AG04450 (cell line): ENCODE measurements around the gene EPHX1. TPM values are rescaled to one million over a fixed set of nuclear protein-coding genes. Genes with fewer than 3 reads are reported as not detected.
"Not testable (repeated sequence)": the region's sequence is repeated elsewhere in the genome, so short reads cannot be mapped to it uniquely, and the experiment has no call there.

Experiments
- CTCF ChIA-PET: fragments of 300-600, 350-600 bp; formaldehyde crosslinking; extraction: SDS; loops from one replicate; lab custom pipeline; 2022; ENCODE audit warnings: antibody characterized with exemption, inconsistent platforms; lab: Charles Lee
- POLR2A ChIA-PET: fragments of 350-600 bp; formaldehyde crosslinking; extraction: SDS; loops from one replicate; lab custom pipeline; 2021; ENCODE audit warnings: antibody characterized with exemption, inconsistent platforms; lab: Yijun Ruan, JAX
- DNase-seq: peaks from one replicate; pipeline ENCODE4 v3.0.0-alpha.2; 2011; ENCODE audit warnings: low read depth, low spot score
- H3K27ac ChIP-seq: one replicate; pipeline ENCODE4 v1.5.1; 2012; ENCODE audit warnings: low read depth, low read length, control low read depth
- H3K27me3 ChIP-seq: one replicate; pipeline ENCODE4 v1.6.0; 2012; ENCODE audit warnings: low read length; ENCODE audit not compliant: control insufficient read depth, insufficient read depth
- H3K4me3 ChIP-seq: 2 replicates; pipeline ENCODE4 v1.5.1; 2011; ENCODE audit warnings: mild to moderate bottlenecking, low read depth, low read length, control low read depth
- H3K9me3 ChIP-seq: 2 replicates; pipeline ENCODE4 v1.5.1; 2012; ENCODE audit warnings: low read length; ENCODE audit not compliant: control insufficient read depth, insufficient read depth
- CTCF ChIP-seq: IDR thresholded peaks from 2 replicates; pipeline ENCODE4 v1.5.1; 2011; ENCODE audit warnings: low read depth, low read length, control low read depth, inconsistent platforms
- polyA plus RNA-seq: library from polyadenylated mRNA; depleted of rRNA; stranded (reverse); fragments of >200 nt; gene quantifications from 2 replicates; pipeline ENCODE4 v1.2.3, GENCODE V29; 2011

Gene EPHX1
- polyA plus RNA-seq, 1 experiment: 41.3 TPM

DNA sequence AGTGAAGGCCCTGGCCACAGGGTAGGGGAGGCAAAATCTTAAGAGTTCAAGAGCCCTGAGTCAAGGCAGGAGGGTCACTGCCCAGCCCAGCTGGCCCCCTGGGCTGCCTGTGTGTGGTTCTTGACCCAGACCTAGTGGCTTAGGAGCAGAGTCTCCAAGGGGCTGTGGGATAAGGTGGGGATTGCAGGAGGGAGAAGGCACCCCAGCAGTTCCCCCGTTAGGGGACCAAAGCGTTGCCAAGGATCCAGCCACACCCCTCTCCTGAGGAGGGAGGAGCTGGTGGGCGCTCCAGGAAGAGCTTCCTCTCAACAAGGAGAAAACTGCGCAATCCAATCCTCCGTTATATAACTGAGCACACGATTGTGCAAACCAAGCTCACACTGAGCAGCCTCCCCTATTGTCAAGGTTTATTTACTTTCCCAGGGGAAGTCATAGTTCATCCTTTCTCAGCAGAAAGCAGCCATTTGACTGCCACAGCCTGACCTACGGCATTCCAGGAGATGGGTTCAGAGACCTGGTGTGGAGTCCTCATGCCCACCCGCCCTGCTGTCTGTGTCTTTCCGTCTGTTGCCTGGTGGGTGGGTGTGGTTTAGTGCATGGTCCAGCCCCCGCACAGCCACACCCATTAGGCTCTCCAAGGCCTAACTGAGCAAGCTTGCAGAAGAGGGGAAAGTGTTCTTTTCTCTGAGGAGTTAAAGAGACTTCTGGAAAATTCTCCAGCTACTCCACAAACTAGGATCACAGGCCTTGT is 3.5 kb downstream of the EPHX1 start:
- POLR2A ChIA-PET: interaction anchor here (0.6 to 2.0 kb wide), 3 partner anchors 22 to 69 kb away, joined by 3 to 16 read pairs (median 3); partner anchors contain the start of genes SRP9 and TMEM63A
- DNase-seq: no peak
- H3K9me3 ChIP-seq: no peaks in the 10 kb centered on the region; the same call in 1 of the 2 replicates
- no peak overlapping the region for H3K4me3 ChIP-seq
- CTCF ChIA-PET: interaction anchor here (0.6 to 1.7 kb wide), 4 partner anchors 23 to 339 kb away, joined by 3 to 5 read pairs (median 3); partner anchors contain the start of gene SRP9
- H3K27ac ChIP-seq: peak overlapping the region; percentile 61
- TF ChIP-seq CTCF: no peak
- no peaks in the 10 kb centered on the region for H3K27me3 ChIP-seq

- Histone ChIP-seq H3K27ac (no peak overlapping the region), H3K9me3 (no peaks in the 10 kb centered on the region; the same call in 1 of the 2 replicates), H3K4me3 (no peak overlapping the region), H3K27me3 (no peaks in the 10 kb centered on the region)
- TF ChIP-seq CTCF: no peak
- ChIA-PET CTCF (interaction anchor here (0.9 to 1.4 kb wide), 2 partner anchors 37 to 340 kb away, joined by 3 to 5 read pairs; partner anchors contain the start of gene SRP9), POLR2A (interaction anchor here (2.0 kb wide), 1 partner anchor 36 kb away, joined by 16 read pairs; the partner anchor contains the start of gene SRP9)
- DNase-seq: no peak
Measured at GRCh38 chr1:225814381-225814780, 4.5 kb downstream of the EPHX1 start.

- CTCF ChIA-PET: interaction anchor here (0.6 kb wide), 1 partner anchor 209 kb away, joined by 9 read pairs; no protein-coding TSS in a partner anchor
- H3K27me3 ChIP-seq, H3K9me3 ChIP-seq, H3K27ac ChIP-seq, H3K4me3 ChIP-seq, DNase-seq, POLR2A ChIA-PET: not testable (repeated sequence)
Measured at GRCh38 chr1:225815090-225815489, 5.2 kb downstream of the EPHX1 start.

DNA sequence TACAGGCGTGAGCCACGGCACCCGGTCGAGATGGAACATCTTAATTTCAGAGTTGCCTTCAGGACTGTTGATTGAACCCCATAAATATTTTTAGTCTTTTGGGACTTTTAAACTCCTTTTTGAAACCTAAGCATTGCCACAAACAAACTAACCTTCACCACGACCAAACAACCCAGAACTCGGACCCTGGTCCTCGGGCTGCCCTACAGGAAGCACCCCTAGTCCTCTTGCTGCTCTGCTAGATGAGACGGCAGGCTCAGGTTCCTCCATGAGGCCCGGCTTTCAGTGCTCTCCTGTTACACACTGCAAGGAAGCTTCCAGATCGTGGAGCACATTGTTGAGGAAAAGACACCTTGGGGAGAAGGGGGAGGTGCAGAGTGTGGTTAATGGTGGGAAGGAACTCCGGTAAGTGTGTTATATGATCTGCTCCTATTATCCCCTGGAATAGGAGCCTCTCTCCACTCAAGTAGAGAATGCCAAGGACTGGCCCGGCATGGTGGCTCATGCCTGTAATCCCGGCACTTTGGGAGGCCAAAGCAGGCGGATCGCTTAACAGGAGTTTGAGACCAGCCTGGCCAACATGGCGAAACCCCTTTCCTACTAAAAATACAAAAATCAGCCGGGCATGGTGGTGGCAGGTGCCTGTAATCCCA is 5.7 kb downstream of the EPHX1 start:
- CTCF ChIA-PET: interaction anchor here (0.6 to 1.2 kb wide), 3 partner anchors 9 to 210 kb away, joined by 3 to 9 read pairs (median 3); partner anchors contain the start of gene SRP9
- no peak overlapping the region for H3K4me3 ChIP-seq
- H3K9me3 ChIP-seq: no peaks in the 10 kb centered on the region
- no peak for DNase-seq
- no peak for TF ChIP-seq CTCF
- POLR2A ChIA-PET: no interaction called here
- no peak overlapping the region for H3K27ac ChIP-seq
- no peaks in the 10 kb centered on the region for H3K27me3 ChIP-seq

GRCh38 chr1:225816643-225817538 is 7.0 kb downstream of the EPHX1 start:
- POLR2A ChIA-PET: no interaction called here
- no peak overlapping the region for H3K4me3 ChIP-seq
- no peak for DNase-seq

More at GRCh38 chr1:225816643-225817538, 7.0 kb downstream of the EPHX1 start:
- TF ChIP-seq CTCF: no peak
- Histone ChIP-seq H3K27ac (peak overlapping the region; percentile 80), H3K9me3 (no peaks in the 10 kb centered on the region), H3K27me3 (no peaks in the 10 kb centered on the region)
- CTCF ChIA-PET: interaction anchor here (0.6 to 1.2 kb wide), 3 partner anchors 10 to 39 kb away, joined by 3 read pairs; partner anchors contain the start of gene SRP9
